Astrocyte (in vitro differentiated cells and primary cell): ENCODE data around the gene TMEM45A.

ENCODE experiments used
- CTCF ChIP-seq: IDR thresholded peaks from 2 replicates; pipeline ENCODE4 v1.5.1; 2011; ENCODE audit warnings: low read depth, mild to moderate bottlenecking, inconsistent platforms, low read length, moderate library complexity; ENCODE audit not compliant: insufficient read depth
- EZH2 ChIP-seq: IDR thresholded peaks from 2 replicates; pipeline ENCODE4 v1.6.1; 2012; ENCODE audit warnings: mild to moderate bottlenecking, low read length, inconsistent platforms; ENCODE audit not compliant: insufficient read depth

DNA sequence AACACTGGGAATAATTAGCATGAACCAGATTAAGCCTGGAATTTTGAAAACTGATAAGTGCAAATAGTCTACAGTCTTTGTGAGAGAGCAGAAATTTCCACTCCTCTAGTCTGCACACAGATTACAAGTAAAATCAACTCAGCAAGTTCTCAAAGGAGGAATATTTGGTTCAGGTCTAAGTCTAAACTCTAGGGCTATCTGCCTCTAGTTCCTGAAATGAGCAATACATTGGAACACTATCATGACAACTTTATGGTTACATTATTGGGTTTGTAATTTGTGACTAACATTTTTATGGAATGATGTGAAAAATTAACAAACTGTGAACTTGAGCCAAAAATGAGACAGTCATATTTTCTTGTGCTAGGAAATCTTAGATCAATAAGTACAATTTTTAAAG lies 86.2 kb downstream of the TMEM45A start:
- TF ChIP-seq CTCF (no peak), EZH2 (no peak)
